GM23248 (cell line): ENCODE results near the gene PSPH.
"Not testable (repeated sequence)": the region's sequence is repeated elsewhere in the genome, so short reads cannot be mapped to it uniquely, and the experiment has no call there.

Experiments used
- EZH2 ChIP-seq: fragments of 200-600 bp; sonication (generic); IDR thresholded peaks from 2 replicates; pipeline ENCODE4 v1.6.1; 2018; ENCODE audit warnings: antibody characterized with exemption, mild to moderate bottlenecking; ENCODE audit not compliant: insufficient read depth, poor library complexity, severe bottlenecking
- EZH2phosphoT487 ChIP-seq: fragments of 200-600 bp; sonication (generic); IDR thresholded peaks from 2 replicates; pipeline ENCODE4 v1.6.1; 2018; ENCODE audit warnings: antibody characterized with exemption, moderate library complexity, mild to moderate bottlenecking, low read depth; ENCODE audit not compliant: insufficient read depth

GRCh38 chr7:56066376-56066775, 15.1 kb upstream of the PSPH start:
- TF ChIP-seq EZH2, EZH2phosphoT487: not testable (repeated sequence)
